HG02852 (cell line): ENCODE measurements around the gene ATXN1.

Experiments
- ATAC-seq: cut with Tn5 transposase; IDR thresholded peaks from one replicate; pipeline ENCODE4 v1.9.1; 2021; ENCODE audit warnings: mild to moderate bottlenecking, moderate library complexity; ENCODE audit not compliant: unreplicated experiment

Gene ATXN1

GRCh38 chr6:16683641-16684194 lies 77.5 kb downstream of the ATXN1 start:
- no peak for ATAC-seq

DNA sequence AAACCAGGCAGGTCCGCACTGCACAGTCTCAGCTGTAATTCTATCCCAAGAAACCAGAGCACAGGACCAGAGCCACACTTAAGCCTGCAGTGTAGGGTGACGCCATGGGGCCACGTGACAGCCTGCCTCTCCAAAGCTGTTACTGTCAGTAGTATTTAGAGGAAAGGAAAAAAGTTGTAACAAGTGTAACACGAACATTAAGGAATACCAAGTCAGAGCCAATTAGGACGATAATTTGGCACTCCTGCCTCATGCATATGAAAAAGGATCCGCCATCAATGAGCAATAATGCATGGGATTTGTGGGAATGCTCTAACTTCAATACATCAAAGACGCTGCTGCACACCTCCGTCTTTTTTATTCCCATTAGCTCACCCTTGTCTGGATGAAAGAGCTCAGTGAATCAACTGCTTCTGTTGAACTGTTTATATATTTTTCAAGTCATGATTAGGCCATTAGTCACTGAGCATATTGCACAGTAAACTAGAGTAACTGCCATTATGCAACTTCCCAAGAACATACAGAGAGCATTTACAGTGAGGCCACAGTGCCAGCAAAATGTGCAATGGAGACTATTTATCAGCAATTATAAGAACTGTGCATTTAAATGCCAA lies 79.9 kb downstream of the ATXN1 start:
- ATAC-seq: no peak

- ATAC-seq: no peak
Measured at GRCh38 chr6:16679050-16679449, 82.2 kb downstream of the ATXN1 start.

DNA sequence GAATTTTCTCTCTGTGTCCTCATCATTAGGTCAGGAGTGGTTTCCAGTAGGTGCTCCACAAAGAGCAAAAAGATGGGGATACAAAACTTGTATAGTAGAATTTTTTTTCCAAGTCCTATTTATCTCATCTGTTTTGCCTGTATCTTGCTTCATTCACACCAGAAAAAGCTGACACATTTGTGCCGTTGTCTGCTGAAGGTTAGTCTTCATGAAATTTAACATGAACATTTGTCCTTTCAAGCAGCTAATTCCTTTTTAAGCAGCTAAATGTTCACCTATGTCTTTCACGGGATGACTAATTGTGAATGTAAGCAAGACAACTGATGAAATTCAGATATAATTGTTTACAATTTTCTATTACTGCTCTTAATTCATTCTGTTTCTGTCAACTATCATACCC lies 83.8 kb downstream of the ATXN1 start:
- ATAC-seq: no peak

GRCh38 chr6:16676978-16677377 lies 84.3 kb downstream of the ATXN1 start:
- no peak for ATAC-seq

- no peak for ATAC-seq
Measured at GRCh38 chr6:16676376-16676775, 84.9 kb downstream of the ATXN1 start.

DNA sequence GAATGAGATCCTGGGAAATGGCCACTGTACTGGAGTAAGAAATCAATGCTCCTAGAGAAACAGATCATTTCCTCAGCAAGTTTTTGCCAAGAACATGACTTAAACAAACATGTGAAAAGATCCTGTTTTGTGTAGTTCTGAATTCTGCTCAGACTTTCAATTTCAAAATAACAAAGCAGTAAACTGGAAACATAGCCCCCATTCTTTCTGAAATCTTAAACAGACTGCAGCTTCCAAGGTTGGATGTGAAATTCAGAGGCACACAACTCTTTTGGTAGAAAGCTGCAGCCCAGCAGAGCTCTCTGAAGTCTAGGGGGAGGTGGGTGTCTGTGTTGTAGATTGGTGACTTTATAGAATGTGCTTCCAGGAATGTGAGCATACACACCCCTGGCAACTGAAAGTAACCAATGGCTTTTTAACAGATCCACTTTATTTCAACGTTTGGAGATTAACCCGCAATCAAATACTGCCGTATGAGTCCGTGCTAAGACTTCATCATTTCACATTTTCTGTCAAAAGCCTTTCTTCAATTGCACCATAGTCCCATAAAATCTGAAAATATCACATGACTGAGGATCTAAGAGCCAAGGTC lies 86.4 kb downstream of the ATXN1 start:
- ATAC-seq: no peak

- no peak for ATAC-seq
Measured at GRCh38 chr6:16673011-16673797, 88.1 kb downstream of the ATXN1 start.

GRCh38 chr6:16671302-16672289 lies 89.7 kb downstream of the ATXN1 start:
- no peak for ATAC-seq

- ATAC-seq: peak; percentile 53
Measured at GRCh38 chr6:16670617-16671051, 90.6 kb downstream of the ATXN1 start.

DNA sequence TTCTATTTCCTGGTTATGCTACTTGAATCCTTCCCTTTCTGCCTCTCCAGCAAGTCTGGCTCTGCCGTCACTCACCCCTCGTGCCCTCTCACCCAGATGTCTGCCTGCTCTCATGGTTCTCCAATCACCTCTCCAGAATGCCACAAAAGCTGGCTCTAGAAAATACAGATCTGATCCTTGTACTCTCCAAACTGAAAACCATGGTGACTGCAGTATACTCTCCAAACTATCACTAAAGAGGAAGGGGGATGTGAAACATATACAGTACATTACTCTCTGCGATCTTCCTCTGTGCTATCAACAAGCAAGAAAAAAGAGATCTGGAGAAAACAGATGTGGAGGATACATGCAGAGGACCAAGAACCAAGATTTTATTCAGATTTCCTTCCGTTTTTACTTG lies 91.1 kb downstream of the ATXN1 start:
- ATAC-seq: peak; percentile 73

- ATAC-seq: no peak
Measured at GRCh38 chr6:16669227-16669626, 92.0 kb downstream of the ATXN1 start.

DNA sequence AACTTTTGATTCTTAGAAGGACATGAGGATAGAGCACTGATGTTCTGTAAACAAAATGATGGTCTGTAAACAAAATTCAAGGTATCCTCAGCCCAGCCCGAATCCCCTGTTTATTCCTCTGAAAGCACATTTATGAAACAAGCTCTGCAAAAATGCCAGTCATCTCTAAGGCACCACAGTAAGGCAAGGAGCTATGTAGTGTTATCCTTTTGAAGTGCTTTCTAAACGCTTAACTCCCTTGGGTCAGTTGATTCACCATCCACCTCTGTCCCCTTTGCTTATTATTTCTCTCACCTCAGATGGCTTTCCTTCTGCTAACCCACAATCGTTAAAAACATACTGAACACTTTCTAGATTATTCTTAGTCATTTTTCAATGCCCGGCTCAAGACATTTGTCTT lies 93.8 kb downstream of the ATXN1 start:
- no peak for ATAC-seq

- ATAC-seq: no peak
Measured at GRCh38 chr6:16665992-16666391, 95.3 kb downstream of the ATXN1 start.

DNA sequence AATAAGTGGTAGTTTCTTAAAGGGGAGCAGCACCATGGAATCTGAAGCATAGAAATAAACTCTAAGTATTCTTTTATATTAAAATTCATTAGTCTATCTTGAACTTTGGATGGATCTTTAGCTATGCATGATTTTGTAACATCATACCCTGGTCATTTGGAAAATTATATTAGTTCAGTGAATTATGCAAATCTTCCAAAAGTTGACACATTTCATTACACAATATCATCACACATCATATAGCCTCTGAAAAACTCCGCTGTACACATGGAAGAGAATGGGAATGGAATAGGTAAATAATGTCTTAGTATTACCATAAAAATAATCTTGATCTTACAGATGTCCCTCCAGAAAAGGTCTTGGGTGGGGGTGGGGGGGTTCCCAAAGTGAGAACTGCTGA lies 96.1 kb downstream of the ATXN1 start:
- no peak for ATAC-seq

DNA sequence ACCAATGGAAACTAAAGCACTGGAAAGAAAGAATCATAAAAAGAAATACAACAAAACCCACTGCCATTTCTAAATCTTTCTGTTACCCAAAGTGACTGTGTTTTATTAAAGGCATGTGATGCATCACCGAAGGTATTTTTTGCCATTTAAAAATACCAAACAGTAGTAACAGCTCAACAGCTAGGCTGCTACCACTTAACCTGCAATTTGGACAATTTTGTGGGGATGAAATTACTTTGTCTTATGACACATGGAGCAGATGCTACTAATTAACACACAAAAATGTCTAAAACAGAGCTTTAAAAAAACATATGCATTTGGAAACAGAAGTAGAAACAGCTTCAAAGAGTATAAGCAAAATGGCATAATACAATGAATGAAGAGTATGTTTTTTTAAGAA lies 97.4 kb downstream of the ATXN1 start:
- no peak for ATAC-seq

GRCh38 chr6:16660157-16660497 lies 101.1 kb downstream of the ATXN1 start:
- ATAC-seq: no peak

DNA sequence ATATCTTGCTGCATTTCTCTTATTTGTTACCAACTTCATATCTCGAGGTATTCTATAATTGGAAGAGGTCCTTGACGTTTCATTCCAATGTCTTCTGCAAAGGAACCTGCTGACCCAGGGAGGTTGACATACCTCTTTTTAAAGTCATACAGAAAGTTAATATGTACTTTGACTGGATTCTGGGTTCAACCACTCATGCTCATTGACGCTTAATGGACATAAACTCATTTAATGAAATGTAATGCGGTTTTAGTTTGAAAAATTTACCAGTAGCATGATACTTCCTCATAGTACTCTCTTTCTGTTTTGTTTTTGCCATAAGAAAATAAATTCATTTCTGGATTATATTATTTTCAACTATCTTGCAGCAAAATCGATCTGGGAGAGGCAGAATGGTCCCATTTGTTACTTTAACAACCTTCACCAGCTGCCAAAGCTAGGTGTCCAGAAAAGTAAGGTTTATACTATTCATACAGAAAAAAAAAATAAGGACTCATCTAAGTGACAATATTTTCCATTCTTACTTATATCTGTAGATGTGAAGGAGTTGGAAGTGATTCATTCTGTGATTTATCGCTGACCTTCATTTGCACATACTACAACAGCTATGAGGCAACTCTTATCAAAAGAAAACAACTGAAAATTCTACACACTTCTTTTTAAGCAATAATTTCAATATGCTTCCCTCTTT lies 101.6 kb downstream of the ATXN1 start:
- ATAC-seq: no peak

DNA sequence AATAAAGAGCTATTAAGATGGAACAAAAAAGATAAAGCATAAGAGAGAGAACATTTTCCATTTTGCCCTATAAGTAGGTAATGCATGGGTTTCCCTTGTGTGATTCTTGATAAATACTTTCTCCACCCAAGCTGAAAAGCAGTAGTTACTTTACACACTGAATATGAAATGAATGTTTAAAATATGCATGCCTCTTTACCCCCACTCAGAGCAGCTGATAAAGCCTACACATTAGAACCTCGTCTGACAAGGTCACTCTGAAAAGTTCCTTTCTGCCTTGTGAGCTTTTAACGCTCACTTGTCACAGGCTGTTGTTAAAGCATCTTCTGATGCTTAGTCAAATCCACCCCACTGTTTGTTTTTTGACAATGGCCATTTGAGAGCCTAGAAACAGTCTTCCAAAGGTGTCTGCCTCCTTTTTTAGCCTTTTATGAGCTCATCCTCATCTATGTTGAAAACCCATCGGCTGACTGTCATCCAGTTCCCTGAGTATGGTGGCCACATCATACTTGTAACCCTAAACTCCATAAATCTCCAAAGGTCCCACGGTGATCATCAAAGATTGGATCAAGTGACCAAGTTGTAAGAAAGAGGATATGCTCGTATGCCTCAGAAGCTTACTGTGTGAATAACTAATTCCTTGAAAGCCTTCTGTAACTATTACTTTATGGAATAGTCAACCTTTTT lies 102.8 kb downstream of the ATXN1 start:
- ATAC-seq: no peak

DNA sequence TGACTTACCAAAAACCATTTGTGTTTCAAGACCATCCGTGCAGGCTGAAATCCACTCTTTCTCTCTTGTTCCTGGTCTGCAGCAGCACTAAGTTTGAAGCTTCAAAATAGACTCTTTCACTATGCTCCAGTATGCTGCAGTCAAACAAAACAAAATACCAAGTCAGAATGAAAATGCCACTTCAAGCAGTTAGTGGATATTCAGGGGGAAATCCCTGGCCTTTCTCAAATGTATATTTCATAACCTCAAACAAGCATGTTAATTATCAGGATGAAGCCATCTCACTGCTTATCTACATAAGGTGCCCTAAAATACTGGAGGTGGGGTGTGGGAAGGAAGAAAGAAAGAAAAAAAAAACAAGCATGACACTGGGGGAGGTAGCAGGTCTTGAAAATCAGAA lies 103.5 kb downstream of the ATXN1 start:
- peak; percentile 63 for ATAC-seq
